Gastroesophageal sphincter (tissue), 4 donors: ENCODE results near the gene ASAP2. TPM values are rescaled to one million over a fixed set of nuclear protein-coding genes. Genes with fewer than 3 reads are reported as not detected.

Source experiments
- ATAC-seq: fragments of 150-250 bp; one replicate; pipeline ENCODE4 v1.9.1; 2016; ENCODE audit warnings: mild to moderate bottlenecking, moderate library complexity
- H3K27ac ChIP-seq, 4 donors: fragments of 200-600 bp; sonication (generic) in 3 of 4; 1 replicate in 3 of 4; 2 replicates in 1 of 4; pipeline ENCODE4 v1.5.1; 2016 to 2019
- H3K27me3 ChIP-seq: fragments of 200-600 bp; sonication (generic); one replicate; pipeline ENCODE4 v1.5.1; 2019
- H3K36me3 ChIP-seq, 2 donors: fragments of 200-600 bp; sonication (generic); one replicate each; pipeline ENCODE4 v1.5.1; 2019; ENCODE audit warnings: control low read depth in 1 of 2
- H3K4me1 ChIP-seq, 3 donors: fragments of 200-600 bp; sonication (generic); 1 replicate in 2 of 3; 2 replicates in 1 of 3; pipeline ENCODE4 v1.5.1; 2016 to 2019; ENCODE audit warnings: control low read depth in 2 of 3
- H3K4me3 ChIP-seq, 2 donors: fragments of 200-600 bp; sonication (generic); one replicate each; pipeline ENCODE4 v1.5.1; 2019; ENCODE audit warnings: mild to moderate bottlenecking in 1 of 2, moderate library complexity in 1 of 2
- H3K9me3 ChIP-seq, 3 donors: fragments of 200-600 bp; sonication (generic); one replicate each; pipeline ENCODE4 v1.5.1; 2017 to 2019; ENCODE audit warnings: control low read depth in 2 of 3
- EP300 ChIP-seq: sonication (generic); formaldehyde crosslinking; IDR thresholded peaks from one replicate; pipeline ENCODE4 v1.6.1; 2017; ENCODE audit warnings: antibody characterized with exemption, mild to moderate bottlenecking
- POLR2A ChIP-seq, 2 donors: fragments of 450-650 bp; IDR thresholded peaks; one replicate each; pipeline ENCODE4 v1.6.1; 2017; ENCODE audit warnings: antibody characterized with exemption in 2 of 2, mild to moderate bottlenecking in 2 of 2, moderate library complexity in 1 of 2
- POLR2AphosphoS5 ChIP-seq: sonication (generic); formaldehyde crosslinking; IDR thresholded peaks from one replicate; pipeline ENCODE4 v1.6.1; 2017; ENCODE audit warnings: antibody characterized with exemption
- WGBS, 2 donors: methylation state at CpG; one replicate each; pipeline ENCODE4 v1.1.5; 2018; ENCODE audit warnings: low coverage in 1 of 2; 5-methylcytosine and 5-hydroxymethylcytosine counted together
- total RNA-seq, 4 donors: library from RNA; depleted of rRNA; stranded (reverse); fragments of >200 nt; gene quantifications; one replicate each; pipeline ENCODE4 v1.1.0, GENCODE V29; 2016
- TF ChIP-seq, protein P1 (sequence below), 4 experiments: fragments of 200-600 bp in 2 of 4; fragments of 450-650 bp in 2 of 4; sonication (generic) in 1 of 4; IDR thresholded peaks; one replicate each; pipeline ENCODE4 v1.5.1; 2017 to 2019; ENCODE audit warnings: antibody characterized with exemption in 4 of 4, mild to moderate bottlenecking in 2 of 4, moderate library complexity in 2 of 4

Gene ASAP2
- total RNA-seq, 4 donors from 2014 or later, result 18.3 to 31.4 (median 26.2) TPM

GRCh38 chr2:9230051-9230802 lies 23.6 kb downstream of the ASAP2 start:
- ATAC-seq, result peak; percentile 46
- Histone ChIP-seq H3K4me1 (peaks cover 0 to 100% (median 44%) of the 10 kb centered on the region in 3 donors), H3K27me3 (no peaks in the 10 kb centered on the region), H3K4me3 (no peak overlapping the region), H3K36me3 (no peaks in the 10 kb centered on the region), H3K27ac (peak overlapping the region in 3 of 4 donors; percentile 26 to 54 (median 46)), H3K9me3 (no peaks in the 10 kb centered on the region)
- TF ChIP-seq POLR2AphosphoS5 (no peak), EP300 (no peak), POLR2A (IDR thresholded peaks at IDR 0.05) (no peak)
- TF ChIP-seq, protein P1, sequence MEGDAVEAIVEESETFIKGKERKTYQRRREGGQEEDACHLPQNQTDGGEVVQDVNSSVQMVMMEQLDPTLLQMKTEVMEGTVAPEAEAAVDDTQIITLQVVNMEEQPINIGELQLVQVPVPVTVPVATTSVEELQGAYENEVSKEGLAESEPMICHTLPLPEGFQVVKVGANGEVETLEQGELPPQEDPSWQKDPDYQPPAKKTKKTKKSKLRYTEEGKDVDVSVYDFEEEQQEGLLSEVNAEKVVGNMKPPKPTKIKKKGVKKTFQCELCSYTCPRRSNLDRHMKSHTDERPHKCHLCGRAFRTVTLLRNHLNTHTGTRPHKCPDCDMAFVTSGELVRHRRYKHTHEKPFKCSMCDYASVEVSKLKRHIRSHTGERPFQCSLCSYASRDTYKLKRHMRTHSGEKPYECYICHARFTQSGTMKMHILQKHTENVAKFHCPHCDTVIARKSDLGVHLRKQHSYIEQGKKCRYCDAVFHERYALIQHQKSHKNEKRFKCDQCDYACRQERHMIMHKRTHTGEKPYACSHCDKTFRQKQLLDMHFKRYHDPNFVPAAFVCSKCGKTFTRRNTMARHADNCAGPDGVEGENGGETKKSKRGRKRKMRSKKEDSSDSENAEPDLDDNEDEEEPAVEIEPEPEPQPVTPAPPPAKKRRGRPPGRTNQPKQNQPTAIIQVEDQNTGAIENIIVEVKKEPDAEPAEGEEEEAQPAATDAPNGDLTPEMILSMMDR (IDR thresholded peaks at IDR 0.05), result no peak
- 45% methylated on average over 3 of the region's 9 CpGs; no CpG with 5 or more reads in 1 of the 2 donors for WGBS, 2 donors

DNA sequence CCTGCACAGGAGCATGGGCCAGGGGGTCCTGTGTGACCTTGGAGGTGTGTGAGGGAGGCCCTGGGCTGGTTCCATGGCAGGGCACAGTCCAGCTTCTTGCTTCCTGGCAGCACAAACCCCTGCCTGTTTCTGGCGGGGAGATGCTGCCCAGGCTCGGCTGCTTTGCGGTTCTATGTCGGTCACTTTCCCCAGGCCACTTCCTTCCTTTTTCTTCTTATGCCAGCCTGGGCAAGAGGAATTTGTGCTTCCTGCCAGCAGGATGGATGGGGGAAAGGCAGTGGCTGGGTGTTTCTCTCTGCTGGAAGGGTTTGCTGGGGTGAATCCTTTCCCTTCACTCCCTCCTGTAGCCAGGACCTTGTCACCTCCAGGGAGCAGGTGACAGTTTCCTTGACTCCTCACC lies 24.3 kb downstream of the ASAP2 start:
- Histone ChIP-seq H3K36me3 (no peaks in the 10 kb centered on the region), H3K27ac (peak overlapping the region in 3 of 4 donors; percentile 26 to 54 (median 46)), H3K27me3 (no peaks in the 10 kb centered on the region), H3K4me1 (peaks cover 0 to 100% (median 50%) of the 10 kb centered on the region in 3 donors), H3K4me3 (no peak overlapping the region), H3K9me3 (no peaks in the 10 kb centered on the region)
- no peak for ATAC-seq
- WGBS, 2 donors, result 41 to 42% methylated on average over 3 of the region's 4 CpGs
- TF ChIP-seq EP300 (no peak), POLR2A (IDR thresholded peaks at IDR 0.05) (no peak), POLR2AphosphoS5 (no peak)

DNA sequence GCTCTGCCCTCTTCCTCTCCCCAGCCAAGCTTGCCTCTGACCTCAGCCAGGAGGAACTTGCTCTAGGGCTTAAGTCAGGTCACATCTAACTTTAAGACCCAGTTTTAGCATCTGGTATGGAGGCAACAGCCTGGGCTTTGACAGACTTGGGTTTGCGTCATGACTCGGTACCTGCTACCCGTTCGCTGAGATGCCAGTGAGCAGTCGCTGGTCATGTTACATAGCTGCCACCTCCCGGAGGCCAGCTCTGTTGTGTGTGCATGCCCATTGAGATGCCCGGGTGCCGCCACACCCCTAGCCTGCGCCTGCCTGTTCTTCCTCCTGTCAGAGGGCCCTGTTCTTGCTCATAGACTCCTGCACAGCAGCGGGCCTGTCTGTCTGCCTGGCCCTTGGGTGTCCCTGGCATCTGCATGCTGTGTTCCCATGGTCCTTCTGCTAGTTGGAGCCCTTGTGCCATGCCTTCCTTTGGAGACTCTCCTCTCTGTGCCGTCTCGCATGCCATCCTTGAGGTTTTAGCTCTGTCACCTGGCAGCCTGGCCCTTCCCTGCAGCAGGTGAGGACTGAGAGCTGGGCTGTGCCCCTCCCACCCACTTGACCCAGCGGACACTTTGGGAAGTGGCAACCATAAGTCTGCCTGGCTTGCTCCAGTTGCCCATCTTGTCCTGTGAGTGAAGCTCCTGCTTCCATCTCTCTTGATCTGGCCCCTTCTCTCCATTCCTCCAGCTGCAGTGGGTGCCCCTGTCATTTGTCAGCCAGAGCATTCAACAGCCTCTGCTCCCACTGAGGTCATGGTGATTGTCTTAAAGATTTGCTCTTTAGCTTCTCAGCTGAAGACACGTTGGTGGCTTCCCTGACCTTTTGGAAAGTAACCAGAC lies 24.9 kb downstream of the ASAP2 start:
- WGBS, 2 donors, result 78 to 97% methylated on average over 1 to 7 of the region's 14 CpGs
- TF ChIP-seq EP300, result no peak
- TF ChIP-seq POLR2A (IDR thresholded peaks at IDR 0.05), result no peak
- TF ChIP-seq, protein P1 (IDR thresholded peaks at IDR 0.05), result no peak
- TF ChIP-seq POLR2AphosphoS5, result no peak
- Histone ChIP-seq H3K4me1 (peaks cover 0 to 100% (median 53%) of the 10 kb centered on the region in 3 donors), H3K27ac (peak overlapping the region in 3 of 4 donors; percentile 26 to 54 (median 46)), H3K9me3 (no peaks in the 10 kb centered on the region), H3K36me3 (no peaks in the 10 kb centered on the region), H3K4me3 (no peak overlapping the region), H3K27me3 (no peaks in the 10 kb centered on the region)
- ATAC-seq, result no peak

GRCh38 chr2:9232166-9232479 lies 25.5 kb downstream of the ASAP2 start:
- peak overlapping the region in 1 of 4 donors; percentile 46 for H3K27ac ChIP-seq
- H3K4me3 ChIP-seq, result no peak overlapping the region
- no peaks in the 10 kb centered on the region for H3K36me3 ChIP-seq
- peaks cover 0 to 100% (median 53%) of the 10 kb centered on the region in 3 donors for H3K4me1 ChIP-seq
- no peak for ATAC-seq
- H3K9me3 ChIP-seq, result no peaks in the 10 kb centered on the region
- H3K27me3 ChIP-seq, result no peaks in the 10 kb centered on the region
- 79 to 89% methylated on average over 5 to 6 of the region's 7 CpGs for WGBS, 2 donors
- TF ChIP-seq EP300 (no peak), POLR2A (IDR thresholded peaks at IDR 0.05) (no peak), POLR2AphosphoS5 (no peak)
- TF ChIP-seq, protein P1 (IDR thresholded peaks at IDR 0.05), result no peak

DNA sequence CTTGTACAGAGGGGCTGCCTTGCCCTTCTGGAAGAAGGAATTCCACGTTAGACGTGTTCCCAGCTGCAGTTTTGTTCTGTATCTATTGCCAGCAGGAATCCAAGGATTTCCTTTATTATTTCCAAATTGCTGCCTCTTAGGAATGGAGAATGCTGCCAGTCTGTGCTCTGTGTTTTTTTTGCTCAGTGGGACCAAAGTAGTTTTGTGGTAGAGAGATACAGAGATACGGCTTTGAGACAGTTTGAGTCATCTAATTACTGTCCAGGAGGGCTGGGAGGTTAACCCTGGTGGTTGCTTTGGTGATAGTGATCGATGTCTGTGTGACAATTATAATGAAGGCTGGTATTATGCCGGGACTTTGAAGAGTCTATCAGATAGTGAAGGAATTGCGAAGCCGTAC lies 26.3 kb downstream of the ASAP2 start:
- WGBS, 2 donors, result 63 to 77% methylated on average over 6 to 7 of the region's 7 CpGs
- Histone ChIP-seq H3K4me1 (peaks cover 0 to 100% (median 58%) of the 10 kb centered on the region in 3 donors), H3K9me3 (no peaks in the 10 kb centered on the region), H3K4me3 (no peak overlapping the region), H3K27me3 (no peaks in the 10 kb centered on the region), H3K36me3 (no peaks in the 10 kb centered on the region), H3K27ac (no peak overlapping the region)
- TF ChIP-seq POLR2AphosphoS5 (no peak), EP300 (no peak), POLR2A (IDR thresholded peaks at IDR 0.05) (no peak)
- TF ChIP-seq, protein P1 (IDR thresholded peaks at IDR 0.05), result no peak
- no peak for ATAC-seq
